HCT116 (cell line): ENCODE results near the gene A4GALT. TPM values are rescaled to one million over a fixed set of nuclear protein-coding genes. Genes with fewer than 3 reads are reported as not detected.

ENCODE experiments used
- ATAC-seq: fragments of 200-7000 bp; cut with Tn5 transposase; 2 replicates; pipeline ENCODE4 v1.9.1; 2020; ENCODE audit warnings: mild to moderate bottlenecking, moderate library complexity
- BruUV-seq: library from RNA; stranded (reverse); fragments of 400-500 nt; replicated peaks from 2 replicates; lab custom pipeline; 2021; lab: Mats Ljungman, UMichigan
- CTCF ChIA-PET: fragments of 300-600 bp; sonication (Branson Sonifier 250); formaldehyde crosslinking; loops from one replicate; lab custom pipeline; 2021; ENCODE audit warnings: antibody characterized with exemption; lab: Charles Lee
- POLR2A ChIA-PET: fragments of 300-600, 350-600 bp; sonication (Branson Sonifier 250); formaldehyde crosslinking; loops from one replicate; lab custom pipeline; 2021; ENCODE audit warnings: antibody characterized with exemption; lab: Charles Lee
- RAD21 ChIA-PET, 2 experiments: fragments of 300-600 bp; sonication (Branson Sonifier 250); formaldehyde crosslinking; loops; one replicate each; lab custom pipeline; 2023; ENCODE audit warnings: low total read pairs in 2 of 2; ENCODE audit not compliant: uncharacterized antibody in 2 of 2, unreplicated experiment in 2 of 2, low non-redundant PET in 1 of 2; lab: Charles Lee
- DNase-seq: peaks from one replicate; pipeline ENCODE4 v3.0.0-alpha.2; 2010; ENCODE audit warnings: low read depth, low spot score
- H2AFZ ChIP-seq: fragments of 200-600 bp; shearing (Covaris generic), sonication (generic); 2 replicates; pipeline ENCODE4 v1.6.1; 2017; ENCODE audit warnings: low read depth, mixed run types, mixed read lengths, antibody characterized with exemption, low read length; ENCODE audit not compliant: poor library complexity, severe bottlenecking
- H3K27ac ChIP-seq: 2 replicates; pipeline ENCODE4 v1.5.1; 2012; ENCODE audit warnings: low read depth, low read length
- H3K27me3 ChIP-seq: fragments of 200-600 bp; sonication (generic); 2 replicates; pipeline ENCODE4 v1.6.1; 2016; ENCODE audit warnings: mixed run types, low read length, mixed read lengths; ENCODE audit not compliant: insufficient read depth
- H3K36me3 ChIP-seq, 2 experiments: fragments of 200-500 bp in 1 of 2; fragments of 200-600 bp in 1 of 2; sonication (Bioruptor generic) in 1 of 2; sonication (generic) in 1 of 2; 2 replicates each; pipeline versions ENCODE4 v1.5.1 to v1.6.1; 2014 to 2016; ENCODE audit warnings: low read length in 2 of 2, inconsistent platforms in 1 of 2, mixed read lengths in 1 of 2, mixed run types in 1 of 2; ENCODE audit not compliant: insufficient read depth in 2 of 2, control insufficient read depth in 1 of 2
- H3K4me1 ChIP-seq, 2 experiments: fragments of 200-600 bp in 1 of 2; sonication (generic) in 1 of 2; 2 replicates each; pipeline versions ENCODE4 v1.5.1 to v1.6.1; 2012 to 2017; ENCODE audit warnings: low read length in 2 of 2, inconsistent platforms in 1 of 2, mild to moderate bottlenecking in 1 of 2, mixed read lengths in 1 of 2, mixed run types in 1 of 2, moderate library complexity in 1 of 2; ENCODE audit not compliant: insufficient read depth in 2 of 2, control insufficient read depth in 1 of 2
- H3K4me2 ChIP-seq: fragments of 200-600 bp; sonication (generic); 2 replicates; pipeline ENCODE4 v1.6.1; 2017; ENCODE audit warnings: mixed run types, low read length, mixed read lengths
- H3K4me3 ChIP-seq, 2 experiments: fragments of 200-600 bp in 1 of 2; sonication (generic) in 1 of 2; replicated peaks in 1 of 2; 2 replicates each; pipeline ENCODE4 v1.5.1; 2011 to 2016; ENCODE audit warnings: low read length in 2 of 2, control low read depth in 1 of 2, low read depth in 1 of 2, mild to moderate bottlenecking in 1 of 2, mixed read lengths in 1 of 2, mixed run types in 1 of 2
- H3K79me2 ChIP-seq: fragments of 200-600 bp; sonication (generic); 2 replicates; pipeline ENCODE4 v1.6.1; 2017; ENCODE audit warnings: mild to moderate bottlenecking, mixed run types, low read length, moderate library complexity, mixed read lengths; ENCODE audit not compliant: insufficient read depth
- H3K9ac ChIP-seq: fragments of 200-600 bp; sonication (generic); 2 replicates; pipeline ENCODE4 v1.6.1; 2016; ENCODE audit warnings: low read length, mixed read lengths
- H3K9me2 ChIP-seq: fragments of 200-600 bp; sonication (generic), shearing (Covaris generic); 2 replicates; pipeline ENCODE4 v1.6.1; 2017; ENCODE audit warnings: mixed run types, mild to moderate bottlenecking, moderate library complexity; ENCODE audit not compliant: insufficient read depth
- H3K9me3 ChIP-seq, 2 experiments: fragments of 200-500 bp in 1 of 2; fragments of 200-600 bp in 1 of 2; sonication (Bioruptor generic) in 1 of 2; sonication (generic) in 1 of 2; 2 replicates each; pipeline ENCODE4 v1.6.1; 2014 to 2017; ENCODE audit warnings: low read length in 2 of 2, mixed read lengths in 2 of 2, inconsistent platforms in 1 of 2, low read depth in 1 of 2, mild to moderate bottlenecking in 1 of 2, mixed run types in 1 of 2, moderate library complexity in 1 of 2; ENCODE audit not compliant: control insufficient read depth in 1 of 2, insufficient read depth in 1 of 2
- H4K20me1 ChIP-seq: fragments of 200-600 bp; sonication (generic), shearing (Covaris generic); 2 replicates; pipeline ENCODE4 v1.6.1; 2017; ENCODE audit warnings: mixed run types, mild to moderate bottlenecking, moderate library complexity; ENCODE audit not compliant: insufficient read depth
- ATF3 ChIP-seq: IDR thresholded peaks from 2 replicates; pipeline ENCODE4 v1.6.1; 2012
- CBX3 ChIP-seq: IDR thresholded peaks from 2 replicates; pipeline ENCODE4 v1.6.1; 2012; ENCODE audit warnings: low read depth
- EGR1 ChIP-seq: IDR thresholded peaks from 2 replicates; pipeline ENCODE4 v1.6.1; 2012; ENCODE audit warnings: low read depth
- ELF1 ChIP-seq: IDR thresholded peaks from 2 replicates; pipeline ENCODE4 v1.6.1; 2012; ENCODE audit warnings: low read depth, borderline replicate concordance
- EZH2 ChIP-seq: fragments of 200-600 bp; sonication (generic); IDR thresholded peaks from 2 replicates; pipeline ENCODE4 v1.6.1; 2017; ENCODE audit warnings: antibody characterized with exemption, mixed run types
- EZH2phosphoT487 ChIP-seq: fragments of 200-600 bp; IDR thresholded peaks from 2 replicates; pipeline ENCODE4 v1.6.1; 2018; ENCODE audit warnings: antibody characterized with exemption, borderline replicate concordance
- FOSL1 ChIP-seq: IDR thresholded peaks from 2 replicates; pipeline ENCODE4 v1.6.1; 2012; ENCODE audit warnings: low read depth
- MAX ChIP-seq: IDR thresholded peaks from 2 replicates; pipeline ENCODE4 v1.6.1; 2012
- POLR2A ChIP-seq: IDR thresholded peaks from 2 replicates; pipeline ENCODE4 v1.7.0; 2011; ENCODE audit warnings: borderline replicate concordance; ENCODE audit not compliant: insufficient read depth, insufficient read length; ENCODE audit errors: extremely low read depth
- RAD21 ChIP-seq: IDR thresholded peaks from 2 replicates; pipeline ENCODE4 v1.6.1; 2012; ENCODE audit warnings: low read depth, mild to moderate bottlenecking
- REST ChIP-seq: IDR thresholded peaks from 2 replicates; pipeline ENCODE4 v1.6.1; 2012; ENCODE audit warnings: low read depth
- SIN3A ChIP-seq: IDR thresholded peaks from 2 replicates; pipeline ENCODE4 v1.6.1; 2012; ENCODE audit warnings: low read depth
- SRF ChIP-seq: IDR thresholded peaks from 2 replicates; pipeline ENCODE4 v1.6.1; 2012; ENCODE audit warnings: low read depth
- TCF7L2 ChIP-seq: IDR thresholded peaks from 2 replicates; pipeline ENCODE4 v1.7.0; 2011; ENCODE audit warnings: borderline replicate concordance, inconsistent platforms; ENCODE audit not compliant: insufficient read depth, insufficient read length; ENCODE audit errors: extremely low read depth
- YY1 ChIP-seq: IDR thresholded peaks from 2 replicates; pipeline ENCODE4 v1.6.1; 2011; ENCODE audit warnings: low read length, low read depth, moderate library complexity, mild to moderate bottlenecking; ENCODE audit not compliant: insufficient replicate concordance; ENCODE audit errors: extremely low read depth
- ZBTB33 ChIP-seq: IDR thresholded peaks from 2 replicates; pipeline ENCODE4 v1.6.1; 2011; ENCODE audit warnings: mild to moderate bottlenecking, low read length, moderate library complexity; ENCODE audit not compliant: insufficient replicate concordance; ENCODE audit errors: extremely low read depth
- ZFX ChIP-seq: fragments of 450-650 bp; IDR thresholded peaks from 2 replicates; pipeline ENCODE4 v1.6.1; 2017
- ZNF274 ChIP-seq: fragments of 200-500 bp; sonication (Bioruptor generic); IDR thresholded peaks from 2 replicates; pipeline ENCODE4 v1.6.1; 2014; ENCODE audit warnings: mild to moderate bottlenecking, low read depth, low read length, inconsistent platforms
- intact Hi-C: fragments of 100-400 bp; cut with micrococcal nuclease; formaldehyde crosslinking; loops from 2 replicates; pipeline ENCODE4 v1.10.0; 2022
- total RNA-seq: library from RNA; stranded (reverse); gene quantifications from one replicate; pipeline ENCODE4 v1.2.1, GENCODE V29; 2021; ENCODE audit not compliant: unreplicated experiment

Gene A4GALT
- total RNA-seq, 1 experiment from 2014 or later, result 16.0 TPM

DNA sequence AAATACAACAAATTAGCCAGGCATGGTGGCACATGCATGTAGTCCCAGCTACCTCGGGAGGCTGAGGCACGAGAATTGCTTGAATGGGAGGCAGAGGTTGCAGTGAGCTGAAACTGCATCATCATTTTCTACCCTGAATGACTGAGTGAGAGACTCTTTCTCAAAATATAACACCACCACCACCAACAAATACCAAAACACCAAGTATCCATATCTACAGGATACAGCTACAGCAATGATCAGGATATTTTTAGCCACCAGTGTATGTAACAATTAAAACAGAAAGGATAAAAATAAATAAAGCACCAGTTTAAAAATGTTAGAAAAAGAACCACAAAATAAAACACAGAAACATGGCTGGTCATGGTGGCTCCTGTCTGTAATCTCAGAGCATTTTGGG, 13.2 kb downstream of the A4GALT start:
- POLR2A ChIA-PET, result interaction anchor here (1.1 kb wide), 1 partner anchor 93 kb away, joined by 3 read pairs; the partner anchor contains the start of gene POLDIP3
- Histone ChIP-seq H3K79me2 (peaks cover 46% of the 10 kb centered on the region), H3K9ac (no peak overlapping the region), H3K27ac (no peak overlapping the region), H3K4me3 (no peak overlapping the region), H3K4me1 (peaks cover 7 to 12% of the 10 kb centered on the region in 2 experiments; a peak in 3 of 4 replicates), H2AFZ (no peak overlapping the region), H3K27me3 (no peaks in the 10 kb centered on the region), H3K36me3 (no peaks in the 10 kb centered on the region), H3K9me3 (peaks cover 0 to 9% of the 10 kb centered on the region in 2 experiments; a peak in 1 of 4 replicates), H3K9me2 (no peaks in the 10 kb centered on the region), H4K20me1 (no peaks in the 10 kb centered on the region), H3K4me2 (no peak overlapping the region)
- RAD21 ChIA-PET, result no interaction called here
- DNase-seq (no peak), ATAC-seq (no peak)
- TF ChIP-seq EGR1, result no peak
- no peak for TF ChIP-seq REST
- no peak for TF ChIP-seq EZH2
- no peak for TF ChIP-seq POLR2A
- no peak for TF ChIP-seq SRF
- no peak for TF ChIP-seq RAD21
- TF ChIP-seq ELF1, result no peak
- TF ChIP-seq EZH2phosphoT487, result no peak
- no peak for TF ChIP-seq FOSL1
- TF ChIP-seq ZFX, result no peak
- no peak for TF ChIP-seq SIN3A
- no peak for TF ChIP-seq TCF7L2
- TF ChIP-seq CBX3, result no peak
- no peak for TF ChIP-seq YY1
- no peak for TF ChIP-seq ATF3
- no peak for TF ChIP-seq ZNF274
- TF ChIP-seq MAX, result no peak
- no peak for TF ChIP-seq ZBTB33
- intact Hi-C loops, result no loop called here
- CTCF ChIA-PET, result no interaction called here
- BruUV-seq, result no TSS peak
